Esophagus muscularis mucosa (tissue), 4 donors: ENCODE results near the gene TRPV4. TPM values are rescaled to one million over a fixed set of nuclear protein-coding genes. Genes with fewer than 3 reads are reported as not detected.

Experiments used
- DNase-seq: peaks from one replicate; pipeline ENCODE4 v3.0.0-alpha.2; 2017; ENCODE audit errors: extremely low spot score
- H3K27ac ChIP-seq, 4 donors: fragments of 200-600 bp; sonication (generic); replicated peaks in 1 of 4; 1 replicate in 3 of 4; 2 replicates in 1 of 4; pipeline ENCODE4 v1.5.1; 2016 to 2019; ENCODE audit warnings: mild to moderate bottlenecking in 1 of 4
- H3K27me3 ChIP-seq, 4 donors: fragments of 200-600 bp; sonication (generic); one replicate each; pipeline versions ENCODE4 v1.5.1 to v1.6.0; 2016 to 2019
- H3K36me3 ChIP-seq, 4 donors: fragments of 200-600 bp; sonication (generic); one replicate each; pipeline ENCODE4 v1.5.1; 2016 to 2019
- H3K4me1 ChIP-seq, 4 donors: fragments of 200-600 bp; sonication (generic); one replicate each; pipeline ENCODE4 v1.5.1; 2016 to 2019
- H3K4me3 ChIP-seq, 4 donors: fragments of 200-600 bp; sonication (generic); 1 replicate in 2 of 4; 2 replicates in 2 of 4; pipeline ENCODE4 v1.5.1; 2016 to 2019; ENCODE audit warnings: mild to moderate bottlenecking in 4 of 4, moderate library complexity in 1 of 4
- H3K9me3 ChIP-seq, 4 donors: fragments of 200-600 bp; sonication (generic); 1 replicate in 3 of 4; 2 replicates in 1 of 4; pipeline ENCODE4 v1.5.1; 2016 to 2019
- CTCF ChIP-seq, 3 experiments: fragments of 200-600 bp in 2 of 3; fragments of 450-650 bp in 1 of 3; sonication (generic) in 2 of 3; IDR thresholded peaks; one replicate each; pipeline ENCODE4 v1.5.1; 2017 to 2019; ENCODE audit warnings: antibody characterized with exemption in 3 of 3, mild to moderate bottlenecking in 2 of 3, moderate library complexity in 1 of 3
- EP300 ChIP-seq: sonication (generic); formaldehyde crosslinking; IDR thresholded peaks from one replicate; pipeline ENCODE4 v1.6.1; 2017; ENCODE audit warnings: antibody characterized with exemption
- POLR2A ChIP-seq: fragments of 450-650 bp; IDR thresholded peaks from one replicate; pipeline ENCODE4 v1.6.1; 2017; ENCODE audit warnings: antibody characterized with exemption, moderate library complexity, mild to moderate bottlenecking, low read depth
- POLR2AphosphoS5 ChIP-seq, 2 donors: sonication (generic); formaldehyde crosslinking; IDR thresholded peaks; one replicate each; pipeline ENCODE4 v1.6.1; 2017; ENCODE audit warnings: antibody characterized with exemption in 2 of 2
- WGBS: methylation state at CpG from one replicate; pipeline ENCODE4 v1.1.5; 2018; 5-methylcytosine and 5-hydroxymethylcytosine counted together
- intact Hi-C: fragments of 100-400 bp; cut with DNase I; formaldehyde crosslinking; loops from one replicate; pipeline ENCODE4 v1.15.1; 2023
- total RNA-seq, 4 donors: library from RNA; depleted of rRNA; stranded (reverse); fragments of >200 nt; gene quantifications; one replicate each; pipeline versions ENCODE4 v1.1.0 to v1.2.1, GENCODE V29; 2016

The TRPV4 gene
- total RNA-seq, 4 donors from 2014 or later = under 0.01 to 0.63 (median 0.35) TPM

- Histone ChIP-seq H3K27me3 (no peaks in the 10 kb centered on the region), H3K4me3 (no peak overlapping the region), H3K9me3 (no peaks in the 10 kb centered on the region), H3K4me1 (peaks cover 0 to 16% (median 14%) of the 10 kb centered on the region in 4 donors), H3K36me3 (peaks cover 0 to 10% (median 0%) of the 10 kb centered on the region in 4 donors), H3K27ac (no peak overlapping the region)
- 96% methylated on average over 30 of the region's 38 CpGs for WGBS
- intact Hi-C loops = no loop called here
- DNase-seq = no peak
- no peak for TF ChIP-seq EP300
- TF ChIP-seq POLR2AphosphoS5 (IDR thresholded peaks at IDR 0.05) = no peak
- no peak for TF ChIP-seq CTCF (IDR thresholded peaks at IDR 0.05)
- no peak for TF ChIP-seq POLR2A
Measured at GRCh38 chr12:109768901-109769670, 64.1 kb downstream of the TRPV4 start.

GRCh38 chr12:109767991-109768900 lies 65.0 kb downstream of the TRPV4 start:
- WGBS = 97% methylated on average over 33 of the region's 54 CpGs
- TF ChIP-seq POLR2A (no peak), POLR2AphosphoS5 (IDR thresholded peaks at IDR 0.05) (no peak), CTCF (IDR thresholded peaks at IDR 0.05) (no peak), EP300 (no peak)
- H3K4me3 ChIP-seq = no peak overlapping the region
- H3K9me3 ChIP-seq = peaks cover 0 to 3% (median 2%) of the 10 kb centered on the region in 4 donors
- no peak overlapping the region for H3K27ac ChIP-seq
- H3K4me1 ChIP-seq = peaks cover 0 to 10% (median 9%) of the 10 kb centered on the region in 4 donors
- no peaks in the 10 kb centered on the region for H3K27me3 ChIP-seq
- H3K36me3 ChIP-seq = peaks cover 0 to 10% (median 0%) of the 10 kb centered on the region in 4 donors
- intact Hi-C loops = no loop called here
- no peak for DNase-seq

- no peak overlapping the region for H3K27ac ChIP-seq
- H3K27me3 ChIP-seq = no peaks in the 10 kb centered on the region
- no peak overlapping the region for H3K4me3 ChIP-seq
- 98% methylated on average over 4 of the region's 4 CpGs for WGBS
- H3K4me1 ChIP-seq = peaks cover 0 to 2% (median 2%) of the 10 kb centered on the region in 4 donors
- intact Hi-C loops = no loop called here
- peaks cover 0 to 7% (median 3%) of the 10 kb centered on the region in 4 donors for H3K9me3 ChIP-seq
- TF ChIP-seq EP300 (no peak), POLR2AphosphoS5 (IDR thresholded peaks at IDR 0.05) (no peak), POLR2A (no peak), CTCF (IDR thresholded peaks at IDR 0.05) (no peak)
- peaks cover 0 to 10% (median 0%) of the 10 kb centered on the region in 4 donors for H3K36me3 ChIP-seq
- no peak for DNase-seq
Measured at GRCh38 chr12:109767456-109767855, 65.7 kb downstream of the TRPV4 start.

GRCh38 chr12:109766251-109766778 lies 66.9 kb downstream of the TRPV4 start:
- H3K4me3 ChIP-seq = no peak overlapping the region
- H3K36me3 ChIP-seq = peaks cover 0 to 10% (median 0%) of the 10 kb centered on the region in 4 donors
- intact Hi-C loops = no loop called here
- H3K9me3 ChIP-seq = peaks cover 0 to 7% (median 3%) of the 10 kb centered on the region in 4 donors
- TF ChIP-seq POLR2A (no peak), POLR2AphosphoS5 (IDR thresholded peaks at IDR 0.05) (no peak), CTCF (IDR thresholded peaks at IDR 0.05) (no peak), EP300 (no peak)
- no peaks in the 10 kb centered on the region for H3K4me1 ChIP-seq
- no peak for DNase-seq
- 87% methylated on average over 10 of the region's 12 CpGs for WGBS
- H3K27me3 ChIP-seq = no peaks in the 10 kb centered on the region
- H3K27ac ChIP-seq = no peak overlapping the region
